ENCODE results near the gene PLIN3.

DNA sequence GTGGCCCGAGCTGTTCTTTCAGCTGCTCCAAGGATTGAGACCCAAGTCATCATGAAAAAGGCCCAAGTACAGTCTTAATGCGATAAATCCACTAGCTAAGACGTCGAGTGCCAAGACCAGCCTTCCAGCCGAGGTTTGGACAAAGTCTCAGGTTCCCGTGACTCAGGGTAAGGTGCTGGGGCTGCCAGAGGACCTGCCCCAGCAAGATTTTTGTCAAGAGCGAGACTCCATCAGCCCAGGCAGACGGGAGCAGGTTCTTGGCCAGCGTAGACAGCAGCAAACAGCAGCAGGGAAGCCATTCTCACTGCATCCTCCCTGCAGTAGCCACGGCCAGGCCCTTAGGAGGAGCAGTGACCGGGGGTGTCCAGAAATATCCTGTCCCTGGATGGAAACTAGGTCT, 72.5 kb downstream of the PLIN3 start:
- TF ChIP-seq, protein P1, sequence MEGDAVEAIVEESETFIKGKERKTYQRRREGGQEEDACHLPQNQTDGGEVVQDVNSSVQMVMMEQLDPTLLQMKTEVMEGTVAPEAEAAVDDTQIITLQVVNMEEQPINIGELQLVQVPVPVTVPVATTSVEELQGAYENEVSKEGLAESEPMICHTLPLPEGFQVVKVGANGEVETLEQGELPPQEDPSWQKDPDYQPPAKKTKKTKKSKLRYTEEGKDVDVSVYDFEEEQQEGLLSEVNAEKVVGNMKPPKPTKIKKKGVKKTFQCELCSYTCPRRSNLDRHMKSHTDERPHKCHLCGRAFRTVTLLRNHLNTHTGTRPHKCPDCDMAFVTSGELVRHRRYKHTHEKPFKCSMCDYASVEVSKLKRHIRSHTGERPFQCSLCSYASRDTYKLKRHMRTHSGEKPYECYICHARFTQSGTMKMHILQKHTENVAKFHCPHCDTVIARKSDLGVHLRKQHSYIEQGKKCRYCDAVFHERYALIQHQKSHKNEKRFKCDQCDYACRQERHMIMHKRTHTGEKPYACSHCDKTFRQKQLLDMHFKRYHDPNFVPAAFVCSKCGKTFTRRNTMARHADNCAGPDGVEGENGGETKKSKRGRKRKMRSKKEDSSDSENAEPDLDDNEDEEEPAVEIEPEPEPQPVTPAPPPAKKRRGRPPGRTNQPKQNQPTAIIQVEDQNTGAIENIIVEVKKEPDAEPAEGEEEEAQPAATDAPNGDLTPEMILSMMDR (IDR thresholded peaks at IDR 0.05), result no peak
- TF ChIP-seq POLR2A (IDR thresholded peaks at IDR 0.05), result no peak
